Measurements from ENCODE around the gene SEPTIN5. TPM values are rescaled to one million over a fixed set of nuclear protein-coding genes. Genes with fewer than 3 reads are reported as not detected.

Gene SEPTIN5
- total RNA-seq, 3 donors from 2014 or later (not counting 1 experiment from before 2014, with no cell fraction given), result 0.52 to 4.5 (median 1.9) TPM

GRCh38 chr22:19678949-19679521 is 35.3 kb upstream of the SEPTIN5 start:
- Mint-ChIP-seq H3K4me1 (no peaks in the 10 kb centered on the region), H3K9me3 (no peaks in the 10 kb centered on the region), H3K36me3 (no peaks in the 10 kb centered on the region), H3K27me3 (ENCODE audit: low read depth in 2 of 2) (peaks cover 16 to 33% of the 10 kb centered on the region in 2 donors), H3K27ac (no peak overlapping the region), H3K4me3 (no peak overlapping the region)
- ATAC-seq, result no peak
- Histone ChIP-seq H3K4me1 (ENCODE audit: control insufficient read depth, insufficient read depth, low read length) (no peaks in the 10 kb centered on the region), H3K27me3 (ENCODE audit: control insufficient read depth, insufficient read depth, low read length) (peaks cover 3% of the 10 kb centered on the region), H3K4me3 (ENCODE audit: low read length) (no peak overlapping the region), H3K9me3 (ENCODE audit: control insufficient read depth, insufficient read depth, low read length) (no peaks in the 10 kb centered on the region), H3K36me3 (ENCODE audit: control insufficient read depth, insufficient read depth, low read length) (no peaks in the 10 kb centered on the region), H3K27ac (ENCODE audit: low read length) (no peak overlapping the region)
- WGBS (ENCODE audit: insufficient coverage), result 82% methylated on average over 11 of the region's 11 CpGs
- intact Hi-C loops (cut with micrococcal nuclease), result loop anchor here (5.0 kb wide), 1 partner anchor 38 kb away; no protein-coding TSS in a partner anchor
- TF ChIP-seq CTCF (IDR thresholded peaks at IDR 0.05), result no peak
- no peak for DNase-seq

GRCh38 chr22:19679522-19680101 is 34.7 kb upstream of the SEPTIN5 start:
- no peaks in the 10 kb centered on the region for H3K36me3 ChIP-seq (ENCODE audit: control insufficient read depth, insufficient read depth, low read length)
- H3K4me1 ChIP-seq (ENCODE audit: control insufficient read depth, insufficient read depth, low read length), result no peaks in the 10 kb centered on the region
- Mint-ChIP-seq H3K9me3 (no peaks in the 10 kb centered on the region), H3K4me1 (no peaks in the 10 kb centered on the region), H3K27ac (no peak overlapping the region), H3K4me3 (no peak overlapping the region), H3K36me3 (no peaks in the 10 kb centered on the region), H3K27me3 (ENCODE audit: low read depth in 2 of 2) (peaks cover 16 to 33% of the 10 kb centered on the region in 2 donors)
- TF ChIP-seq CTCF (IDR thresholded peaks at IDR 0.05), result peak; percentile 70
- 49% methylated on average over 14 of the region's 14 CpGs for WGBS (ENCODE audit: insufficient coverage)
- no peaks in the 10 kb centered on the region for H3K9me3 ChIP-seq (ENCODE audit: control insufficient read depth, insufficient read depth, low read length)
- ATAC-seq (peak in 2 of 3 donors; percentile 56 to 57), DNase-seq (peak; percentile 32 to 60)
- no peak overlapping the region for H3K27ac ChIP-seq (ENCODE audit: low read length)
- H3K4me3 ChIP-seq (ENCODE audit: low read length), result no peak overlapping the region
- peaks cover 3% of the 10 kb centered on the region for H3K27me3 ChIP-seq (ENCODE audit: control insufficient read depth, insufficient read depth, low read length)
- intact Hi-C loops (cut with micrococcal nuclease), result loop anchor here (5.0 kb wide), 1 partner anchor 38 kb away; no protein-coding TSS in a partner anchor

GRCh38 chr22:19680287-19680881 is 33.9 kb upstream of the SEPTIN5 start:
- 90% methylated on average over 11 of the region's 16 CpGs for WGBS (ENCODE audit: insufficient coverage)
- intact Hi-C loops (cut with micrococcal nuclease), result no loop called here
- H3K4me3 Mint-ChIP-seq, result no peak overlapping the region

More at GRCh38 chr22:19680287-19680881, 33.9 kb upstream of the SEPTIN5 start:
- no peak overlapping the region for H3K27ac Mint-ChIP-seq
- H3K27ac ChIP-seq (ENCODE audit: low read length), result no peak overlapping the region
- no peaks in the 10 kb centered on the region for H3K4me1 Mint-ChIP-seq
- H3K4me1 ChIP-seq (ENCODE audit: control insufficient read depth, insufficient read depth, low read length), result no peaks in the 10 kb centered on the region
- H3K36me3 ChIP-seq (ENCODE audit: control insufficient read depth, insufficient read depth, low read length), result no peaks in the 10 kb centered on the region
- H3K9me3 ChIP-seq (ENCODE audit: control insufficient read depth, insufficient read depth, low read length), result no peaks in the 10 kb centered on the region
- no peaks in the 10 kb centered on the region for H3K9me3 Mint-ChIP-seq
- no peak for TF ChIP-seq CTCF (IDR thresholded peaks at IDR 0.05)
- no peak overlapping the region for H3K4me3 ChIP-seq (ENCODE audit: low read length)
- no peak for ATAC-seq
- peaks cover 3% of the 10 kb centered on the region for H3K27me3 ChIP-seq (ENCODE audit: control insufficient read depth, insufficient read depth, low read length)
- H3K36me3 Mint-ChIP-seq, result no peaks in the 10 kb centered on the region
- peaks cover 16 to 33% of the 10 kb centered on the region in 2 donors for H3K27me3 Mint-ChIP-seq (ENCODE audit: low read depth in 2 of 2)
- DNase-seq, result no peak

All from natural killer cell (primary cell).